ENCODE data around the gene EFNA3.

The EFNA3 gene

DNA sequence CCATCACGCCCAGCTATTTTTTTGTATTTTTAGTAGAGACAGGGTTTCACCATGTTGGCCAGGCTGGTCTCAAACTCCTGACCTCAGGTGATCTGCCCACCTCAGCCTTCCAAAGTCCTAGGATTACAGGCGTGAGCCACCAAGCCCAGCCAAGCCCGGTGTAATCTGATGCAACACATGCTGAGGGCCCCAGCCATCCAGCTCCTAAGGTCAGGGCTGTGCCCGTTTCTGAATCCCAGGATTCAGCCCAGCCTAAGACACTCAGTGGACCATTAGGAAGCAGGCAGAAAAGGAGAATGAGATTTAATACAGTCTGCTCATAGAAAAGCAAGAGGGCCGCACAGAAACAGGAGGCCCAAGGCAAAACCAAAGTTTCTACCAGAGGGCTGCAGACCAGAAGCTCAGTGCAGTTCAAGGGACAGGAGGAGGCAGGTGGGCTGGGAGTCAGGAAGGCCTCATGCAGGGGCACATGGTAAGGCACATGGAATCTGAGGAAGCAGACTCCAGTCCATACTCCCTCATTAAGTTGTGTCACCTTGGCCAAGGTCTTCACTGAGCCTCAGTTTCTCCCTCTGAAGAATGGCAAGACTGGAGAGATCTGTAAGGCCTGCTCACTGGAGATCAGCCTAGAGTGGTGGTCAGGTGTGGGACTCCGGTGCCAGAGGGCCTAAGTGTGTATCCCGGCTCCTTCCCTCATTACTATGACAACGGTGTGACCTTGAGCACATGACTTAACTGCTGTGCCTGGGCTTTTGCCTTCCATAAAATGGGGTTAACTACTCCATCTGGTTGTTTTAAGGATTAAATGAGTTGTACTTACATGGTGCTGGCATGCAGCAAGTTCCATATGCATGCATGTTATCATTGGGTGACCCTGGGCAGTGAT is 29.9 kb upstream of the EFNA3 start:
- DNase-seq (ENCODE audit: low read depth): no peak

DNA sequence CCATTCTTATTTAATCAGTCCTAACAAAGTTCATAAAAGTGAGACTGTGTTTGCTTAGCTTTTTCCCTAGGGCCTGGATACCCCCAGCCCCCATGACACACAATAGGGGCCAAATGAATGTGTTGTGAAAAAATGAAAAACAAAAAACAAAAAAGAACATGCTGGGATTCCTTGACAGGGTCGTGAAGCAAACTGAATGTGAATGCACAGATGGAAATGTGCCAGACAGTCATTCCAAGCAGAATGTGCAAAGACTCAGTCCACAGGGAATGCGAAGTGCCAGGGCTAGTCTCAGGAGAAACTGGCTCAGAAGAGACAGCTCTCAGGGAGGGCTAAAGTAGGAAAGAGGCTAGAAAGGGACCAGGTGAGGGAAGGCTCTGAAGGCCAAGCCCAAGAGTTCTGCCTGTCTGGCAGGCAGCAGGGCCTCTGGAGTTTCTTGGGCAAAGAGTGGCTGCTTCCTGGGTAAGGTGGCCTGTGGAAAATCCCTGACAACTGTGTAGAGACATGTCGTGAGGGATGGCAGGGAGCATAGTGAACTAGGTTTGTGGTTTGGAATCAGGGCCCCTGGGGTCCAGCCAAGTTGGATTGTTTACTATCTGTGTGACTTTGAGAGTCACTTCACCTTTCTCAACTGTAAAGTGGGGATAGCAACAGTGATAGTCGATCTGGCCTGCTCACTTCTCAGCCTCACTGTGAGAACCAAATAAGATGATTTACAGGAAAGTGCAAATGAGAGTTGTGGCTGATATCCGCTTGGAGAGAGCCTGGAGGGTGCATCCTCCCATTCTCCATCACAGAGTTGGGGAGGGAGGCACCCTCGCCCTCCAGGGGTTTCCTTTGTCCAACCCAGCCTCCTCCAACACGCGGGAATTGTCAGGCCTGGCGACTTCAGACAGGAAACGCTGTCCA is 28.7 kb upstream of the EFNA3 start:
- DNase-seq (ENCODE audit: low read depth): no peak

DNA sequence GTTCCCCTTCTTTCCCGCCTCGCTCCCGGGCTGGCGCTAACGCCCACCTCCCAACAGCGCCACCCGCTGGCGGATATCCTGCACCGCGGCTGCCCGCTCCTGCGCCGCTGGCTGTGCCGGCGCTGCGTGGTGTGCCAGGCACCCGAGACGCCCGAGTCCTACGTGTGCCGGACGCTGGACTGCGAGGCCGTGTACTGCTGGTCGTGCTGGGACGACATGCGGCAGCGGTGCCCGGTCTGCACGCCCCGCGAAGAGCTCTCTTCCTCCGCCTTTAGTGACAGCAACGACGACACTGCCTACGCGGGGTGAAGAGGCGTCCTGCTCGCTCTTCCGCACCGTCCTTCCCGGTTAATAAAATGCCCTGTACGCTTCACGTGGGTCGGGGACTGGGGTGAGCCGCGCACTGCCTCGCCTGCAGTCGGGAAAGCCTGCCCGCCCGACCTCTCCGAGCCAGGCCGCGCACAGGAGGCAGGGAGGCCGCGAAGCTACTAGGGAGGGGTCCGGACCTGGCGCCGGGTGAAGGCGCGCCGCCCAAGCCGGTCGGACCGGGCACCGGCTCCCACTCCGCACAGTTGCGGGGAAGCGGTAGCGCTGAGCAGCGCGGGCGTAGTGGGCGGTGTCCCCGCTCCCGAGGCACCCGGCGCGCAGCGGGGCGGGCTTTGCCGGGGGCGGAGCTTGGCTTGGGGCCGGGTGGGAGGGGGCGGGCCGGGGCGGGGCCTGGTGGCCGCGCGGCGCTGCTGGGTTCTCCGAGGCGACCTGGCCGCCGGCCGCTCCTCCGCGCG is 27.9 kb upstream of the EFNA3 start, which contains the start of gene ADAM15:
Gene ADAM15, plus strand, starts transcription at position 757 of the 782 bp plus-strand sequence. CDS start 71 bp downstream, outside the sequence.
- peak; percentile 57 for DNase-seq (ENCODE audit: low read depth)

- no peak for DNase-seq (ENCODE audit: low read depth)
Observed at GRCh38 chr1:155051342-155051776, 27.3 kb upstream of the EFNA3 start.

- DNase-seq (ENCODE audit: low read depth): no peak
Observed at GRCh38 chr1:155051777-155052398, 26.7 kb upstream of the EFNA3 start.

DNA sequence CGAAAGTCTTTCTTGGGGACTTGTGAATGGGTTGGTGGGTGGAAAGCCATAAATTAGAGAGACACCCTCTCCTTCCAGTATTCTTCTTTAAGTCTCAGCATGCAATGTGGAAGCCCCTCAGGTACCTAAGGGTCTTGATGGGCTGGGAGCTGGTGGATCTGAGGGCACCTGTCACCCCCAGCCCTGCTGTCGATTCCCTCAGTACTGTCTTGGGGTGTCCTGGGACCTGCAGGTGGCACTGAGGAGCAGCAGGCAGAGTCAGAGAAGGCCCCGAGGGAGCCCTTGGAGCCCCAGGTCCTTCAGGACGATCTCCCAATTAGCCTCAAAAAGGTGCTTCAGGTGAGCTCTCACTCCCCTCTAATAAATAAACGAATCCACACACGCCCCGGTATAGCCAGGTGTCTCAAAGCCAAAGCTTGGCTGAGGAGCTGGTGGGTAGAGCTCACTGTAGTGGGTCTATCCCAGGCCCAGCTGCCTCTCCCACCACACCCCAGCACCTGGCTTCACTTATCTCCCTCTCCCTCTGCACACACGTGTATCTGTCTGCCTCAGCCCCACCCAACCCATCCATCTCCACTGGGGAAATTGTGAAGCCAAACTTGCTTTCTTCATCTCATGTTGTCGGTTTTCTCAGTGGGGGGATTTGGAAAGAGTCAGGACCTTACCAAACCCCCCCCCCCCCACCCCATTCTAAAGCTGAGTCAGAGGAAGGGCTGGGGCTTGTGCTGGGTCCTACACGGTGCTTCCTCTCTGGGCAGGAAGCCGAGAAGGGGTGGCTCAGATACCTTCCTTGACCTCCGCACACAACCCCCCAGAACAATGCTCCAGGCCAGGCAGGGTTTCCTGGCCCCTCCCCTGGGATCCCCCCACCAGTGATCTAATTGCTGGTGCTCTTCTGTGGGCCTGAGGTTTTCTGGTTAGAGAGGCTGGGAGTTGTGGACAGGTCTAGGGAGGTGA is 25.9 kb upstream of the EFNA3 start:
- no peak for DNase-seq (ENCODE audit: low read depth)

DNA sequence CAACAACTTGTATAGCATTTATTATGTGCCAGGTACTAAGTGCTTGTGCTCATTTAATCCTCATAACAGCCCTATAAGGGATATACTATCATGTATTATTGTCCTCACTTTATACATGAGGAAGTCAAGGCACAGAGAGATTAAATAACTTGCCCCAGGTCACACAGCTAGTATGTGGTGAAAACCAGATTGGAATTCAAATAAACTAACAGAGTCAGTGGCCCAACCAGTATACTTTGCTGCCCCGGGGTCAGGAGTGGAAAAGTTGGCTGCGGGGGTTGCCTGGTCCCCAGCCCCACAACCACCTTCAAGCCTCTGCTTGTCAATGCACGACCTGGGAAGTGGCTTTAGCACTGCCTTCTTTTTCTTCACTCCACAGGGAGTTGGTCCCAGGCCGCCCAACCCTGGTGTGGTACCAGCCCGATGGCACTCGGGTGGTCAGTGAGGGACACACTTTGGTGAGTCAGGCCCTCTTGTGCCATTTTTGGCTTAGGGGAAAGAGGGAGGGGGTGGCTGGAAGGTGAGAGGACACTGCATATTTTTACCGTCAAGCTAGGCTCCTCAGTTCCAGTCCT is 25.0 kb upstream of the EFNA3 start:
- no peak for DNase-seq (ENCODE audit: low read depth)

DNA sequence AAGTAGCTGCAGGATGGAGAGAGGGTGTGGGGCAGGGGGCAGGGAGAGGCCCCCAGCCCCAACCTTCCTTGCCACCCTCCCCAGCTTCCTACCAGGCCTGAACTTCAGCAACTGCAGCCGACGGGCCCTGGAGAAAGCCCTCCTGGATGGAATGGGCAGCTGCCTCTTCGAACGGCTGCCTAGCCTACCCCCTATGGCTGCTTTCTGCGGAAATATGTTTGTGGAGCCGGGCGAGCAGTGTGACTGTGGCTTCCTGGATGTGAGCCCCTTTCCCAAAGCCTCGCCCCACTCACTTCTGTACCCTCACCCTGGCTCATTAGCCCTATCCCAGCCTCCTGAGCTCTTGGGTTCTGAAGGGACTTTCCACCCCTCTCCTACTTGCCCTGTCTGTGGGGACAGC is 21.5 kb upstream of the EFNA3 start:
- DNase-seq (ENCODE audit: low read depth): no peak

DNA sequence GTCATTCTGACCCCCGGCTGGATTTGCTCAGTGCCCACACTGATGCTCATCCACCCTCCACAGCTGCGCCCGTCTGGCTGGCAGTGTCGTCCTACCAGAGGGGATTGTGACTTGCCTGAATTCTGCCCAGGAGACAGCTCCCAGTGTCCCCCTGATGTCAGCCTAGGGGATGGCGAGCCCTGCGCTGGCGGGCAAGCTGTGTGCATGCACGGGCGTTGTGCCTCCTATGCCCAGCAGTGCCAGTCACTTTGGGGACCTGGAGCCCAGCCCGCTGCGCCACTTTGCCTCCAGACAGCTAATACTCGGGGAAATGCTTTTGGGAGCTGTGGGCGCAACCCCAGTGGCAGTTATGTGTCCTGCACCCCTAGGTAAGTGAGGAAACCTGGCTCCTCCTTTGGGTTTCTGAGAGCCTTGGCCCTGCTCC is 20.8 kb upstream of the EFNA3 start:
- no peak for DNase-seq (ENCODE audit: low read depth)

DNA sequence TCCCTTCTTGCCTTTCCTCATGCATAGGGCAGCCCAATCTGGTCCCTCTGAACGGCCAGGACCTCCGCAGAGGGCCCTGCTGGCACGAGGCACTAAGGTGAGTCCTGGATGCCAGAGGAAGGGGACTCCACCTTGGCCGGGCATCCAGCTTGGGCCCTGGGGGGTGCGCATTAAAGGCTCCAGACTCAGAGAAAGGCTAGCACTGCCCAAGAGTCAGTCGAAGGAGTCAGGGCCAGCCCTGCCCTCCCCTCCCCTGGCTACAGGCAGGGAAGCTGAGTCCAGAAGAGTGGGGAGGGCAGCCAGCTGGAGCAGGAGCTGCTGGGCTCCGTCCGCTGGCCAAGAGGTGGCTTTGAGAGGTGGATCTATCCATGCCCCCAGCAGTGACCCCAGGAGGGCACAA is 17.9 kb upstream of the EFNA3 start:
- DNase-seq (ENCODE audit: low read depth): no peak

DNA sequence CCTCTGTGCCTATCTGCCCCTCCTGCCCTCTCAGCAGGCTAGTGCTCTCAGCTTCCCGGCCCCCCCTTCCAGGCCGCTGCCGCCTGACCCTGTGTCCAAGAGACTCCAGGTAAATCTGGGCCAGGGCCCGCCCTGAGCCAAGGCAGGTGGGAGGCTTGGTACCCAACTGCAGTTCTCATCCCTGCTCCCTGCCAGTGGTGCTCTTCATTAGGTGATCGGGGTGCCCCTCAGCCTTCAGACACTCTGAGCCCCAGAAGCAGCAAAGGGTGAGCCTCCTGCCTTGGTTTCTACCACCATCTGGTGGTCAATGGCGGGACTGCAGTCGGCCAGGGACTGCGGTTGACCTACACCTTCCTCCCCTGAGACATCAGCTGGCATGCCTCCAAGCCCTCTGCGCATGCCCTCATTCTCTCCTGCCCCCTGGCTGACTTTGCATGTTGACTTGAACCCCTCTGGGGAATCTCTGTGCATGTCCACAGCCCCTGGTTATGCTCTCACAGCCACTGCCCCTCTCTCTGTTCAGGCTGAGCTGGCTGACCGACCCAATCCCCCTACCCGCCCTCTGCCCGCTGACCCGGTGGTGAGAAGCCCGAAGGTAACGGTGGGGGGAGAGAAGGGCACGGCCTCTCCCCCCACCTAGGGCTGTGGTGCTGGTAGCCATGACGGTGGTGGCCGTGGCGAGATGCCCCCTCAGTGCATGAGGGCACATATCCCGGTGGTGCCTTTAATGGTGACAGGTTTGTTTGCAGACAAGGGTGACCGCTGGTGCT is 17.1 kb upstream of the EFNA3 start:
- DNase-seq (ENCODE audit: low read depth): peak; percentile 95

DNA sequence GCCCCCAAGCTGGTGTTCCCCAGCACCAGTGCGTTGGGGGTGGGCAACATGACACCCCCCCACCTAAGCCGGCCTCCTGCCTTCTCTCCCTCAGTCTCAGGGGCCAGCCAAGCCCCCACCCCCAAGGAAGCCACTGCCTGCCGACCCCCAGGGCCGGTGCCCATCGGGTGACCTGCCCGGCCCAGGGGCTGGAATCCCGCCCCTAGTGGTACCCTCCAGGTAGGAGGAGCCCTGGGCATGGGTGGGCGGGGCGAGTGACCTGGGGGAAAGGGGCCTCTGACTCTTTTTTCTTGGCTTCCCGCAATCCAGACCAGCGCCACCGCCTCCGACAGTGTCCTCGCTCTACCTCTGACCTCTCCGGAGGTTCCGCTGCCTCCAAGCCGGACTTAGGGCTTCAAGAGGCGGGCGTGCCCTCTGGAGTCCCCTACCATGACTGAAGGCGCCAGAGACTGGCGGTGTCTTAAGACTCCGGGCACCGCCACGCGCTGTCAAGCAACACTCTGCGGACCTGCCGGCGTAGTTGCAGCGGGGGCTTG is 16.4 kb upstream of the EFNA3 start:
- no peak for DNase-seq (ENCODE audit: low read depth)

DNA sequence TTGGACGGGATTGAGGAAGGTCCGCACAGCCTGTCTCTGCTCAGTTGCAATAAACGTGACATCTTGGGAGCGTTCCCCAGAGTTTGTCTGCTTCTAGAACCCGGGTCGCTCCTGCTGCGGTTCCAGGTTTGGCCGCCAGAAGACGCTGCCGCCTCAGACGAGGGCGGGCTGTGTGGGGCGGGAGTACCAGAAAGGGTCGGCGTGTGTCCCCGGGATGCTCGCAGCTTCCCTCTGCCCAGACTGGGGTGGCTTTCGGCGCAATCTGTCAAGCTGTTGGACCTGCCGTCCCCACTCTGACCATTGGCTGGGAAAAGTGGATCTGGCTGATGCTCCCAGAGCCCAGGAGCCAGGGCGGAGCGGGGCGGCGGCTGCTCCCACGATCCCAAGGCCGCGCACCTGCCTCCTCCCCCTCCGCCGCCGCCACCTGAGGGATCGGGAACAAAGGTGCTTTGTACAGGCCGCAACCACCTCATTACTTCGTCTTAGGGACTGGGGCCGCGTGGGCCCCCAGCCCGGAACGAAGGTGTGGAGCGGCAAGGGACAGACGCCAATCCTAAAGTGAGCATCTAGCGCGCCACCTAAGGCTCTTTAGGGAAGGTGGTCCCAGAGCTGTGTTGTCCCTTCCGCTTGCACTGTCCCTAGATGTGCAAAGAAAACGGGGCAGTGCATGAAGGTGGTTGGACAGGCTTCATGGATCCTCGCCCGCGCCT is 15.8 kb upstream of the EFNA3 start:
- DNase-seq (ENCODE audit: low read depth): peak; percentile 68

DNA sequence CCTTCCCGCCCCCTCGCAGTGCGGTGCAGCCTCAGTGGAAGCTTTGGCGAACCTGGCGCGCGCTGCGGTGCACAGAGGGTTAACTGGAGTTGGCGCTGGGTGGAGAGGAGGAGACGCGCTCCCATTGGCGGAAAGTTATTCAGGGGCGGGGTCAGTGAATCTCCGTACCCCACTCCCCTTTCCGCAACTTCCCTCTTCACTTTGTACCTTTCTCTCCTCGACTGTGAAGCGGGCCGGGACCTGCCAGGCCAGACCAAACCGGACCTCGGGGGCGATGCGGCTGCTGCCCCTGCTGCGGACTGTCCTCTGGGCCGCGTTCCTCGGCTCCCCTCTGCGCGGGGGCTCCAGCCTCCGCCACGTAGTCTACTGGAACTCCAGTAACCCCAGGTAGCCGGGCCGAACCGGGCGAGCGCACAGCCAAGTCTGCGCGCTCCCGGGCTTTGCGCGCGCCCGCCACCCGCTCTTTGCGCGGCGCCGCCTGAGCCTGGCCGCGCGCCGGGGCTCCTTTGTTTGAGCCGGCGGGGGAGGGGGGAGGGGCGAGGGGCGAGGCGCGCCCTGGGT is 15.0 kb upstream of the EFNA3 start, which contains the start of gene EFNA4:
Gene EFNA4, plus strand, starts transcription at position 191 of the 561 bp plus-strand sequence. Its CDS starts 84 bp downstream, at position 275.
- DNase-seq (ENCODE audit: low read depth): peak; percentile 70

DNA sequence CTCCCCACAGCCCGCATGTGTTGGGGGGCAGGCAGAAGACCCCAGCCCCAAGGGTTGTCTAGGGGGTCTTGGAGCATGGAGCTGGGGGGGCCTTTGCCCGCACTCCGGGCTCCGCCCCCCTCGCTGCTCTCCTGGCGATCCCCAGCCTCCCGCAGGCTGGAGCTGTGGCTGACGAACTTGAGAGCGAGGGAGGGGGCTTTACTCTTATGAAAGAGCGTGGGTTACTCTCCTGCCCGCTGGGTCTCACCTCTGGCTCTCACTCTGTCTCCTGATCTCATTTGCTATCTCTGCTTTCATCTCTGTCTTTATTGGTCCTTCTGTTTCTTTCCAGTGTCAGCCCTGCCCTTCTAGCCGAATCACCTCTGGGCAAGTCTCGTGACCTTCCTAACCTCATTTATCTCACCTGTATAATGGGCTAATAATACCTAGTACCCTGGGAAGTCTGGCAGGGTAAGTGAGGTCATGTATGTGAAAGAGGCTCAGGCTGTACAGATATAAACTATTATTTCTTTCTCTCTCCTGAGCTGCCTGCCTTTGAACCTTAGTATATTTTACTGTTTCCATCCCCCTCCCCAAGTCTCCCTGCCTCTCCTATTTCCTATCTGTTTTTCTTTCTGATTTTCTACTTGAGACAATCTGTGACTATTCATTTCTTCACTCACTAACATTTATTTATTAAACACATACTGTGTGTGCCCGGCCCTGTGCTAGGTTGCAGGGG is 14.4 kb upstream of the EFNA3 start:
- no peak for DNase-seq (ENCODE audit: low read depth)

- no peak for DNase-seq (ENCODE audit: low read depth)
Observed at GRCh38 chr1:155064832-155065429, 13.7 kb upstream of the EFNA3 start.

DNA sequence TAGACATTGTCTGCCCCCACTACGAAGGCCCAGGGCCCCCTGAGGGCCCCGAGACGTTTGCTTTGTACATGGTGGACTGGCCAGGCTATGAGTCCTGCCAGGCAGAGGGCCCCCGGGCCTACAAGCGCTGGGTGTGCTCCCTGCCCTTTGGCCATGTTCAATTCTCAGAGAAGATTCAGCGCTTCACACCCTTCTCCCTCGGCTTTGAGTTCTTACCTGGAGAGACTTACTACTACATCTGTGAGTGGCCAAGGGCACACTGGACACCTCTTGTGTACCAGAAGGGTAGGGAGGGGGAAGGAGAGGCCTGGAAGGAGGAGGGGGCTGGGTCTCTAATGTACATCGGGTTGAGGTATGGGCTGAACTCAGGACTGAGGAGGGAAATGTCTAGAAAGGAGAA is 11.9 kb upstream of the EFNA3 start:
- no peak for DNase-seq (ENCODE audit: low read depth)

All from stimulated activated CD8-positive, alpha-beta memory T cell treated with anti-CD3 and anti-CD28 coated beads, Interleukin-15, amount 100 ng/mL, for 1 hour (primary cell).